Iris pigment epithelial cell (primary cell): ENCODE measurements around the gene INTS3.
"Not testable (repeated sequence)": the region's sequence is repeated elsewhere in the genome, so short reads cannot be mapped to it uniquely, and the experiment has no call there.

ENCODE experiments used
- DNase-seq: peaks from one replicate; pipeline ENCODE4 v3.0.0-alpha.2; 2011; ENCODE audit warnings: low read depth

The INTS3 gene

GRCh38 chr1:153763365-153764225 is 35.7 kb downstream of the INTS3 start:
- no peak for DNase-seq

DNA sequence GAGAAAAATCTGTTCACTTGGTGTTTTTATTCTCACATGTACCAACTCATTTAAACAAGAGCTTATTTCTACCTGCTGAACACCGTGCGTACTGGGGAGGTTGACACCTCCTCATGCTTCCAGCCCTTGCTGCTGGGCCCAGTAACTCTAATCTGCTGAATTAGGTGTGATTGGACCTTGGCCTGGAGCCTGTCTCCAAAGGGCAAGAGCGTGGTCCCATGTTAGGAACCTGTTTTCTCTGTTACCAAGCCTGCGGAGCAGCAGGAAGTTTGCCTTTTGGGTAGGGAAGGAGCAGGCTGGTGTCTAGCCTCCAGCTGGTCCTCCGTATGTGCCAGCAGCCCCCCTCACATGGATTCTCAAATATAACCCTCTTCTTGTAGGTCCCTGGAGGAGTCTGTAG is 36.5 kb downstream of the INTS3 start:
- DNase-seq = no peak

GRCh38 chr1:153766663-153767062 is 38.8 kb downstream of the INTS3 start:
- not testable (repeated sequence) for DNase-seq

- no peak for DNase-seq
Measured at GRCh38 chr1:153767519-153767918, 39.7 kb downstream of the INTS3 start.

- DNase-seq = no peak
Measured at GRCh38 chr1:153768316-153769181, 40.7 kb downstream of the INTS3 start.

DNA sequence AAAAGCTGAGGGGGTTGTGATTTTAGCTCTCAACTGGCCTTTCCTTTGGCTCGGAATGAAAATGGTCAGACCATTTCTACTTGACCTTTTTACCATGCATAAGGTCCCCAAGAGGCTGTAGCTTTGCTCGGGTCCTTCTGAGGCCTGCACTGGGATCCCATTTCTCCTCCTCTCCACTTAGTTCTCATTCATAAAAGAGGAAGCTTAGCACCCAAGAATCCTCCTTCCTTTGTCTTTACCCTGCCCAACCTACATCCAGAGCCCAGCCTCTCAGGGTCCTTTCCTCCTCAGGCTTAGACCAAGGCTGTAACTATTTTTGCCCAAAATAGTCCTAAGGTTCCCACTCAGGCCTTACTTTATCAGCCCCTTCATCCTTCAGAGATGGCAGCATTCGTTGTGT is 41.4 kb downstream of the INTS3 start:
- no peak for DNase-seq

DNA sequence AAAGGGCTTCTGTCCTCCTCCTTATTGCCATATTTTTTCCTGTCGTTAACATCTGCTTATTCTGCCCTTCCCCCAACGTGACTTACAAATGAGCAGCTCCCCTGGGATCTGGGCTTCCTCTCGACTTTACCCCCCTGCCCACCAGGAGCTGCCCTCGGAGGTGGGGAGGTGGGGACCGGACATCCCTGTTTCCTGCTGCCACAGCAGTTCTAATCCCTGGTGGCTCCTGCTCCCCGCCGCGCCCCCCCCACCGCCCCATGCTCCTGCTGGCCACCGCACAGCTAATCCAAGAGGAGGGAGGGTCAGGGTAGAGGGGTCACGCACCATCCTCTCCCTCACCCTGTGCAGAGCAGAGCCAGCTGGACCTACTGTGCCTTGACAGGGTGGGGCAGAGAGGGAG is 42.9 kb downstream of the INTS3 start:
- DNase-seq = no peak

DNA sequence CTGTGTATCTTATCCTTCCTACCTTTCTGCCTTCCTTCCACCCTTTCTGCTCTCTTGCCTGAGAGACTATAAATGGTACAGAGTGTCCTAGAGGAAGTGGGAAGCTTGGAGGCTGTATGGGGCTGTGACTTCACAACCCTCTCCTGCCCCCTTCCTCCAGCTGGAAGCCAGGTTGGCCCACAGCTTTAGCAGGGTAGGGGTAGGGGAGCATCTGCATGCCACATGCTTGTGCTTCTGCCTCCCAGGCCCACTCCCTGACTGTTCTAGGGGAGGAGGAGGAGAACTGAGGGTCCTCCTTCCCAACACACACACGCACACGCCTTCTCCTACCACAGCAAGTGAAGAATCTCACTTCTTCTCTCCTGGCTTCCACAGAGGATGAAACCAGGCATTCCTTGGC is 43.4 kb downstream of the INTS3 start:
- DNase-seq = no peak

GRCh38 chr1:153771841-153772593 is 44.2 kb downstream of the INTS3 start:
- DNase-seq = no peak

- no peak for DNase-seq
Measured at GRCh38 chr1:153773096-153773921, 45.5 kb downstream of the INTS3 start.

DNA sequence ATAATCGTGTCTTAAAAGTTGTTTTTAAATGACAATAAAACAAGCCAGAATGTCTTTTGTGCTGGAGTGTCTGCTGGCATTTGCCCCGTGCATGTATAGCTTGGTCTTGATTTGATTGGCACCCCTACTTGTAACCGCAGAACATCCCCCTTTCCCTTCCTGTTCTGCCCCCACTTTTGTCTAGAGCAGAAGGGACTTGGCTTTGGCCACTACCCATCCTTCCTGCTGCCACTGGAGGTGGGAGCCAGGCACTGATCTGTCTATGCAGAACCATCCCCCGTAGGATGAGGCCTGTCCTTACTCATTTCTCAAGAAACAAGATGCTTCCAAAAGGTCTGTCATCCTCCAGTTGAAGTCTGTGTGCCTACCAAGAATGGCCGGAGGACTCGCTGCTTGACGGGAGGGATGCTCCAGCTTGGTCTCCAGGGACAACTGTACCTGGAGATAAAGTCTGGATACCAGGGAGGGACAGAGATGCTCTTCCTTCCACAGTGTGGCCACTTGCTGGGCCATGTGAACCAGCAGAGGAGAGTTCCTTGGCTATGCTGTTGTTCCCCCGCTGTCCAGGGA is 46.3 kb downstream of the INTS3 start:
- no peak for DNase-seq

GRCh38 chr1:153774780-153775457 is 47.1 kb downstream of the INTS3 start, which contains the start of gene SLC27A3:
Gene SLC27A3 (plus strand): TSS chr1:153775407. CDS start chr1:153775498, 91 bp downstream.
- DNase-seq = no peak

DNA sequence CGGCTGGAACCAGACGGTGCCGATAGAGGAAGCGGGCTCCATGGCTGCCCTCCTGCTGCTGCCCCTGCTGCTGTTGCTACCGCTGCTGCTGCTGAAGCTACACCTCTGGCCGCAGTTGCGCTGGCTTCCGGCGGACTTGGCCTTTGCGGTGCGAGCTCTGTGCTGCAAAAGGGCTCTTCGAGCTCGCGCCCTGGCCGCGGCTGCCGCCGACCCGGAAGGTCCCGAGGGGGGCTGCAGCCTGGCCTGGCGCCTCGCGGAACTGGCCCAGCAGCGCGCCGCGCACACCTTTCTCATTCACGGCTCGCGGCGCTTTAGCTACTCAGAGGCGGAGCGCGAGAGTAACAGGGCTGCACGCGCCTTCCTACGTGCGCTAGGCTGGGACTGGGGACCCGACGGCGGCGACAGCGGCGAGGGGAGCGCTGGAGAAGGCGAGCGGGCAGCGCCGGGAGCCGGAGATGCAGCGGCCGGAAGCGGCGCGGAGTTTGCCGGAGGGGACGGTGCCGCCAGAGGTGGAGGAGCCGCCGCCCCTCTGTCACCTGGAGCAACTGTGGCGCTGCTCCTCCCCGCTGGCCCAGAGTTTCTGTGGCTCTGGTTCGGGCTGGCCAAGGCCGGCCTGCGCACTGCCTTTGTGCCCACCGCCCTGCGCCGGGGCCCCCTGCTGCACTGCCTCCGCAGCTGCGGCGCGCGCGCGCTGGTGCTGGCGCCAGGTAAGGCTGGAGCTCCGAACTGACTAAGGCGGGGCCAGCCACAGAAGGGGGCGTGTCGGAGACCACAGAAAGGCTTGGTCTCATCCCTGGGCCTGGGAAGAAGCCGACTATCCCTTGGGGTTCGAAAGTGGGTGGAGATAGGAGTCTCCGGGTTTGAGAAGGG is 47.8 kb downstream of the INTS3 start:
- DNase-seq = peak; percentile 57

GRCh38 chr1:153776352-153776751 is 48.5 kb downstream of the INTS3 start:
- no peak for DNase-seq

- DNase-seq = no peak
Measured at GRCh38 chr1:153776845-153777370, 49.1 kb downstream of the INTS3 start.

DNA sequence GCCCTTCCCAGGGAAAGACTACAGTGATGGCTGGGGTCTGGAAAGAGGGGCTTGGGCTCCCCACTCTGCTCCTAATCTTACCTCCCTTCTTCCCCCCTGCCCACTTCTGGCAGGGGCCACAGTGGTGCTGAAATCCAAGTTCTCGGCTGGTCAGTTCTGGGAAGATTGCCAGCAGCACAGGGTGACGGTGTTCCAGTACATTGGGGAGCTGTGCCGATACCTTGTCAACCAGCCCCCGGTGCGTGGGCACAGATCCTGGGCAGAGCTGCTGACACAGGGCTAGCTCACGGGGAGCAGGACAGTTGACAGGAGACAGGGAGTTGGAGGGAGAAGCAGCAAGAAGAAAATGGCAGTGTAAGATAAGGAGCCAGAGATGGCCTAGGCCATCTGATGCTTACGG is 49.8 kb downstream of the INTS3 start:
- no peak for DNase-seq

DNA sequence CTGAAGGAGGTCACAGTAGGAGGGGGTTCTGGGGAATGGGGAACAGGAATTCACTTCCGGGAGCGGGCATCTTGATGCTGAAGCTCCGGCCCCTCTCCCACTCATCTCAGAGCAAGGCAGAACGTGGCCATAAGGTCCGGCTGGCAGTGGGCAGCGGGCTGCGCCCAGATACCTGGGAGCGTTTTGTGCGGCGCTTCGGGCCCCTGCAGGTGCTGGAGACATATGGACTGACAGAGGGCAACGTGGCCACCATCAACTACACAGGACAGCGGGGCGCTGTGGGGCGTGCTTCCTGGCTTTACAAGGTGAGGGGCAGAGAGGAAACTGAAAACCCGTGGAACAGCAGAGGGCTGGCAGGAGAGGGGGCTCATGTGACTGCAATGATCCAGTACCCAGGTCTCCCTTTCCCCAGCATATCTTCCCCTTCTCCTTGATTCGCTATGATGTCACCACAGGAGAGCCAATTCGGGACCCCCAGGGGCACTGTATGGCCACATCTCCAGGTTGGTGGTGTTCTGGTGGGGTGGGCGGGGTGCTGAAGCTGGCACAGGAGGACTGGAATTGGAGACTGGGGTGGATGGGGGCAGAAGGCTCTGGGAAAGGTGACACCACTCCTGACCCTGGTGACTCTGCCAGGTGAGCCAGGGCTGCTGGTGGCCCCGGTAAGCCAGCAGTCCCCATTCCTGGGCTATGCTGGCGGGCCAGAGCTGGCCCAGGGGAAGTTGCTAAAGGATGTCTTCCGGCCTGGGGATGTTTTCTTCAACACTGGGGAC is 50.4 kb downstream of the INTS3 start:
- DNase-seq = no peak

DNA sequence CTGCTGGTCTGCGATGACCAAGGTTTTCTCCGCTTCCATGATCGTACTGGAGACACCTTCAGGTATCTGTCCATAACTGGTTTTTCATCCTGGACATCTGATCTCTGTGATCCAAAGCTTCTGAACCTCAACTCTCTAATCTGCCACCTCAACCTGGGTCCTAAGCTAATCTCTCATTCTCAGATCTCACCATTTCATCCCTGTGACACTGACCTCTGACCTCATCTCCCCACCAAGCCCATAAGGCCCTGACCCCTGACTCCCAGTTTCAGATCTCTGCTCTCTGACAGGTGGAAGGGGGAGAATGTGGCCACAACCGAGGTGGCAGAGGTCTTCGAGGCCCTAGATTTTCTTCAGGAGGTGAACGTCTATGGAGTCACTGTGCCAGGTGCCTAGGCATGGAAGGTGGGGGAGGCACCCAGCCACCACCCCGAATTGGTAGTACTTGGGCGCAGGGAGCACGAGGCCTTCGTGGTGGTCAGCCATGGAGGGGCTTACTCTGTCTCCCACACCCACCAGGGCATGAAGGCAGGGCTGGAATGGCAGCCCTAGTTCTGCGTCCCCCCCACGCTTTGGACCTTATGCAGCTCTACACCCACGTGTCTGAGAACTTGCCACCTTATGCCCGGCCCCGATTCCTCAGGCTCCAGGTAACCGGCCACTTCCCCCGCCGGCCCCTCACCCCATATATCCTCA is 51.1 kb downstream of the INTS3 start:
- DNase-seq = no peak
